Dedifferentiated amniotic fluid mesenchymal stem cell (primary cell): ENCODE results near the gene PEPD.
A peak's percentile ranks its signal among the peaks of the same experiment; 100 is the strongest.
"Not testable (repeated sequence)": the region's sequence is repeated elsewhere in the genome, so short reads cannot be mapped to it uniquely, and the experiment has no call there.

Source experiments
- DNase-seq: peaks from one replicate; pipeline ENCODE4 v3.0.0-alpha.2; 2016; ENCODE audit errors: extremely low spot score

PEPD gene

GRCh38 chr19:33521480-33522370 lies at the start of gene PEPD:
TSS of gene PEPD (minus strand) at chr19:33521791. CDS start at chr19:33521760, 31 bp downstream.
- peak; percentile 75 for DNase-seq

- no peak for DNase-seq
Measured at GRCh38 chr19:33569821-33570220, 48.2 kb upstream of the PEPD start.

- DNase-seq = no peak
Measured at GRCh38 chr19:33568706-33569105, 47.1 kb upstream of the PEPD start.

- no peak for DNase-seq
Measured at GRCh38 chr19:33564836-33565338, 43.3 kb upstream of the PEPD start.

GRCh38 chr19:33562636-33563035 lies 41.0 kb upstream of the PEPD start:
- DNase-seq = no peak

GRCh38 chr19:33561666-33562065 lies 40.1 kb upstream of the PEPD start:
- DNase-seq = not testable (repeated sequence)

- no peak for DNase-seq
Measured at GRCh38 chr19:33561261-33561660, 39.7 kb upstream of the PEPD start.

- DNase-seq = no peak
Measured at GRCh38 chr19:33559996-33560395, 38.4 kb upstream of the PEPD start.

GRCh38 chr19:33558856-33559255 lies 37.3 kb upstream of the PEPD start:
- no peak for DNase-seq

GRCh38 chr19:33558151-33558550 lies 36.6 kb upstream of the PEPD start:
- no peak for DNase-seq

- no peak for DNase-seq
Measured at GRCh38 chr19:33557720-33558119, 36.1 kb upstream of the PEPD start.

GRCh38 chr19:33557196-33557595 lies 35.6 kb upstream of the PEPD start:
- DNase-seq = no peak

- DNase-seq = no peak
Measured at GRCh38 chr19:33556261-33556660, 34.7 kb upstream of the PEPD start.

GRCh38 chr19:33555726-33556125 lies 34.1 kb upstream of the PEPD start:
- not testable (repeated sequence) for DNase-seq

GRCh38 chr19:33554821-33555220 lies 33.2 kb upstream of the PEPD start:
- DNase-seq = no peak

GRCh38 chr19:33554391-33554790 lies 32.8 kb upstream of the PEPD start:
- DNase-seq = no peak

- no peak for DNase-seq
Measured at GRCh38 chr19:33553530-33554310, 32.1 kb upstream of the PEPD start.

GRCh38 chr19:33552928-33553279 lies 31.3 kb upstream of the PEPD start:
- DNase-seq = no peak

- no peak for DNase-seq
Measured at GRCh38 chr19:33552191-33552927, 30.8 kb upstream of the PEPD start.

- no peak for DNase-seq
Measured at GRCh38 chr19:33551676-33552075, 30.1 kb upstream of the PEPD start.

GRCh38 chr19:33550768-33551167 lies 29.2 kb upstream of the PEPD start:
- DNase-seq = no peak

- no peak for DNase-seq
Measured at GRCh38 chr19:33547676-33548075, 26.1 kb upstream of the PEPD start.
